B cell (primary cell): ENCODE data around the gene SF1. TPM values are rescaled to one million over a fixed set of nuclear protein-coding genes. Genes with fewer than 3 reads are reported as not detected.

Experiments
- ATAC-seq: fragments of 200-7000 bp; cut with Tn5 transposase; one replicate; pipeline ENCODE4 v1.10.0; 2021; ENCODE audit warnings: low read depth, mild to moderate bottlenecking, moderate number of reproducible peaks, moderate library complexity
- CTCF ChIA-PET: fragments of 350-600 bp; sonication (Branson Sonifier 250); formaldehyde crosslinking; loops from one replicate; lab custom pipeline; 2021; ENCODE audit warnings: antibody characterized with exemption, inconsistent platforms; lab: Charles Lee
- POLR2A ChIA-PET: fragments of 350-600 bp; sonication (Branson Sonifier 250); formaldehyde crosslinking; loops from one replicate; lab custom pipeline; 2021; ENCODE audit warnings: antibody characterized with exemption; lab: Charles Lee
- DNase-seq: peaks from one replicate; pipeline ENCODE4 v3.0.0; 2013
- H2AFZ ChIP-seq: 2 replicates; pipeline ENCODE4 v1.6.1; 2012; ENCODE audit warnings: mild to moderate bottlenecking, low read depth, low read length; ENCODE audit not compliant: insufficient read depth, poor library complexity, severe bottlenecking
- H3K27ac ChIP-seq, 2 donors: 1 replicate in 1 of 2; 2 replicates in 1 of 2; pipeline ENCODE4 v1.5.1; 2012 to 2013; ENCODE audit warnings: low read length in 2 of 2, mild to moderate bottlenecking in 2 of 2, moderate library complexity in 1 of 2
- H3K27me3 ChIP-seq, 4 experiments: fragments of 200-600 bp in 1 of 4; sonication (generic) in 1 of 4; replicated peaks in 1 of 4; 1 replicate in 2 of 4; 2 replicates in 2 of 4; pipeline versions ENCODE4 v1.6.1 to v1.7.0; 2013 to 2016; ENCODE audit warnings: low read length in 3 of 4, mild to moderate bottlenecking in 2 of 4, mixed read lengths in 1 of 4, moderate library complexity in 1 of 4; ENCODE audit not compliant: insufficient read depth in 4 of 4, control insufficient read depth in 3 of 4; ENCODE audit errors: control extremely low read depth in 1 of 4
- H3K36me3 ChIP-seq, 2 experiments: replicated peaks in 1 of 2; 1 replicate in 1 of 2; 2 replicates in 1 of 2; pipeline versions ENCODE4 v1.6.1 to v1.7.1; 2013; ENCODE audit warnings: low read length in 1 of 2; ENCODE audit not compliant: insufficient read depth in 2 of 2, control insufficient read depth in 1 of 2; ENCODE audit errors: control extremely low read depth in 1 of 2, extremely low read depth in 1 of 2
- H3K4me1 ChIP-seq, 2 donors: fragments of 200-600 bp in 1 of 2; sonication (generic) in 1 of 2; 1 replicate in 1 of 2; 2 replicates in 1 of 2; pipeline versions ENCODE4 v1.5.1 to v1.6.1; 2013 to 2017; ENCODE audit warnings: low read length in 2 of 2; ENCODE audit not compliant: control insufficient read depth in 2 of 2, insufficient read depth in 2 of 2
- H3K4me2 ChIP-seq: replicated peaks from 2 replicates; pipeline ENCODE3; 2012; ENCODE audit warnings: mild to moderate bottlenecking, low read depth, low read length; ENCODE audit not compliant: poor library complexity, severe bottlenecking
- H3K4me3 ChIP-seq, 5 experiments: fragments of 200-600 bp in 1 of 5; sonication (generic) in 1 of 5; 1 replicate in 3 of 5; 2 replicates in 2 of 5; pipeline versions ENCODE4 v1.5.1 to v1.7.0; 2011 to 2016; ENCODE audit warnings: low read length in 4 of 5, mild to moderate bottlenecking in 4 of 5, low read depth in 2 of 5, control low read depth in 1 of 5, moderate library complexity in 1 of 5; ENCODE audit not compliant: insufficient read depth in 1 of 5; ENCODE audit errors: control extremely low read depth in 1 of 5, extremely low read depth in 1 of 5
- H3K79me2 ChIP-seq: fragments of 200-600 bp; sonication (generic); one replicate; pipeline ENCODE4 v1.6.0; 2016; ENCODE audit warnings: low read length; ENCODE audit not compliant: control insufficient read depth, insufficient read depth
- H3K9ac ChIP-seq: fragments of 200-600 bp; sonication (generic); 2 replicates; pipeline ENCODE4 v1.6.1; 2017; ENCODE audit warnings: mild to moderate bottlenecking, low read length, moderate library complexity
- H3K9me3 ChIP-seq, 3 donors: one replicate each; pipeline versions ENCODE4 v1.6.1 to v1.7.1; 2013; ENCODE audit warnings: low read length in 2 of 3; ENCODE audit not compliant: control insufficient read depth in 2 of 3, insufficient read depth in 1 of 3; ENCODE audit errors: control extremely low read depth in 1 of 3
- H4K20me1 ChIP-seq: 2 replicates; pipeline ENCODE4 v1.6.0; 2012; ENCODE audit warnings: mild to moderate bottlenecking, low read length; ENCODE audit not compliant: insufficient read depth, control insufficient read depth, poor library complexity, severe bottlenecking
- H3K27ac Mint-ChIP-seq: one replicate; pipeline ENCODE4 v1.8.0; 2021; ENCODE audit warnings: mixed read lengths
- H3K27me3 Mint-ChIP-seq: one replicate; pipeline ENCODE4 v1.8.0; 2021; ENCODE audit warnings: mixed read lengths
- H3K4me1 Mint-ChIP-seq: one replicate; pipeline ENCODE4 v1.8.0; 2021; ENCODE audit warnings: mixed read lengths
- H3K4me3 Mint-ChIP-seq: one replicate; pipeline ENCODE4 v1.8.0; 2021; ENCODE audit warnings: mixed read lengths
- H3K9me3 Mint-ChIP-seq: one replicate; pipeline ENCODE4 v1.8.0; 2022; ENCODE audit warnings: mixed read lengths; ENCODE audit not compliant: insufficient read depth
- CTCF ChIP-seq: fragments of 200-600 bp; IDR thresholded peaks from one replicate; pipeline ENCODE4 v1.8.0; 2022; ENCODE audit warnings: antibody characterized with exemption, mild to moderate bottlenecking
- EZH2 ChIP-seq: IDR thresholded peaks from 2 replicates; pipeline ENCODE4 v1.6.1; 2012; ENCODE audit warnings: borderline replicate concordance, low read depth, mild to moderate bottlenecking, moderate library complexity, low read length; ENCODE audit not compliant: insufficient read depth, poor library complexity, severe bottlenecking
- WGBS: methylation state at CpG from one replicate; pipeline ENCODE4 v1.1.5; 2013; ENCODE audit warnings: missing lambda C conversion rate; ENCODE audit not compliant: insufficient coverage; 5-methylcytosine and 5-hydroxymethylcytosine counted together
- intact Hi-C: fragments of 100-400 bp; cut with micrococcal nuclease; formaldehyde crosslinking; loops from one replicate; pipeline ENCODE4 v1.10.0; 2022
- polyA plus RNA-seq: library from polyadenylated mRNA; depleted of rRNA; stranded (reverse); fragments of >200 nt; gene quantifications from 2 replicates; pipeline ENCODE4 v1.2.3, GENCODE V29; 2012
- total RNA-seq, 2 donors: library from RNA; stranded (reverse); fragments of 120-200 nt in 1 of 2; gene quantifications; 1 replicate in 1 of 2; 2 replicates in 1 of 2; pipeline versions ENCODE4 v1.2.3 to v1.2.4, GENCODE V29; 2013 to 2022

Gene SF1
- total and polyA plus RNA-seq, 2 donors (not counting 1 experiment from before 2014, with no cell fraction given): 369 to 931 TPM

DNA sequence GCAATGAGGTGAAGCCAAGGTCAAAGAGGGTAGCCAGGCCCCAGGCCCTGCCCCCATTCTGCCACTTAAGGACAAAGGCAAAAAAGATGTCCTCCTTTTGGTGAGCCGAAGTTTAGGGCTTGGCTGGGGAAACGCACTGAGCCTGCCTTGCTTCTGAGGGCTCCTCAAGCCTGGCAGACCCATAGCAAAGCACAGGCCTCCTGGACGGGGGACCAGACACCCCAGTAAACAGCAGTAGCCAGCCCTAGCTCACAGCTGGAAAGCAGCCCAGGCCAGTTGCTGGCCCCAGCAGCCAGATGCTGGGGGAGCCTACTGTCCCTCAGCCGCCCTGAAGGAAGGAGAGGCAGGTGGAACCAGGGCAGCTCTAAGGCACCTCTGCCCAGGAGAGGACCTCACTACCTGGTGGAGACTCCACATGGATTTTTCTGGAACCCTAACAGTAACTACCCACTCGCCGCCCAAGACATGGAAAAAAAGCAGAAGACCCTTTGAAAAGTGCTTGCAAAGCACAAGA, 14.8 kb downstream of the SF1 start:
- ChIA-PET CTCF (interaction anchor here (0.8 to 12.2 kb wide), 8 partner anchors 8 to 251 kb away, joined by 4 to 280 read pairs (median 9); partner anchors contain the start of genes ARL2, RASGRP2 and SF1), POLR2A (interaction anchor here (0.8 to 8.8 kb wide), 5 partner anchors 9 to 75 kb away, joined by 3 to 175 read pairs (median 17); partner anchors contain the start of genes RASGRP2 and SF1)
- Histone ChIP-seq H3K4me1 (peaks cover 76 to 98% of the 10 kb centered on the region in 2 donors), H3K9me3 (no peaks in the 10 kb centered on the region), H3K4me2 (peak overlapping the region; percentile 66), H3K27me3 (no peaks in the 10 kb centered on the region), H3K9ac (no peak overlapping the region), H3K27ac (peak overlapping the region; percentile 60 to 85), H2AFZ (no peak overlapping the region), H3K36me3 (peaks cover 3 to 70% of the 10 kb centered on the region in 2 experiments), H3K4me3 (peak overlapping the region in 1 of 5 experiments; percentile 18), H3K79me2 (peaks cover 52% of the 10 kb centered on the region), H4K20me1 (peaks cover 42% of the 10 kb centered on the region)
- TF ChIP-seq EZH2 (no peak), CTCF (no peak)
- no peak for ATAC-seq
- no peak for DNase-seq
- no peaks in the 10 kb centered on the region for H3K9me3 Mint-ChIP-seq
- H3K4me3 Mint-ChIP-seq: peak overlapping the region; percentile 74
- 80% methylated on average over 5 of the region's 6 CpGs for WGBS
- no peaks in the 10 kb centered on the region for H3K27me3 Mint-ChIP-seq
- H3K4me1 Mint-ChIP-seq: peaks cover 88% of the 10 kb centered on the region
- peak overlapping the region; percentile 88 for H3K27ac Mint-ChIP-seq
- intact Hi-C loops: loop anchor here (1.0 to 2.0 kb wide), 3 partner anchors 9 to 20 kb away; no protein-coding TSS in a partner anchor
